HT1080 (cell line): Measurements from ENCODE around the gene C17orf113. TPM values are rescaled to one million over a fixed set of nuclear protein-coding genes. Genes with fewer than 3 reads are reported as not detected.

Source experiments
- DNase-seq: peaks from one replicate; pipeline ENCODE4 v3.0.0-alpha.2; 2015; ENCODE audit warnings: low read depth
- polyA plus RNA-seq, 2 experiments: library from polyadenylated mRNA; depleted of rRNA; stranded (reverse); fragments of >200 nt; gene quantifications; 2 replicates each; pipeline ENCODE4 v1.2.3, GENCODE V29; 2015
- total RNA-seq: library from RNA; depleted of rRNA; stranded (reverse); fragments of >200 nt; shearing (Covaris generic); gene quantifications from 2 replicates; pipeline ENCODE4 v1.2.3, GENCODE V29; 2014; rRNA removed

The C17orf113 gene
- total RNA-seq: 0.23 TPM in 2 replicates
- polyA plus RNA-seq (2015; cell fraction: cytosol; rRNA removed): 1.1 and 1.3 TPM in 2 replicates
- 1.2 and 1.4 TPM in 2 replicates for polyA plus RNA-seq (2015; cell fraction: nucleus; rRNA removed)

DNA sequence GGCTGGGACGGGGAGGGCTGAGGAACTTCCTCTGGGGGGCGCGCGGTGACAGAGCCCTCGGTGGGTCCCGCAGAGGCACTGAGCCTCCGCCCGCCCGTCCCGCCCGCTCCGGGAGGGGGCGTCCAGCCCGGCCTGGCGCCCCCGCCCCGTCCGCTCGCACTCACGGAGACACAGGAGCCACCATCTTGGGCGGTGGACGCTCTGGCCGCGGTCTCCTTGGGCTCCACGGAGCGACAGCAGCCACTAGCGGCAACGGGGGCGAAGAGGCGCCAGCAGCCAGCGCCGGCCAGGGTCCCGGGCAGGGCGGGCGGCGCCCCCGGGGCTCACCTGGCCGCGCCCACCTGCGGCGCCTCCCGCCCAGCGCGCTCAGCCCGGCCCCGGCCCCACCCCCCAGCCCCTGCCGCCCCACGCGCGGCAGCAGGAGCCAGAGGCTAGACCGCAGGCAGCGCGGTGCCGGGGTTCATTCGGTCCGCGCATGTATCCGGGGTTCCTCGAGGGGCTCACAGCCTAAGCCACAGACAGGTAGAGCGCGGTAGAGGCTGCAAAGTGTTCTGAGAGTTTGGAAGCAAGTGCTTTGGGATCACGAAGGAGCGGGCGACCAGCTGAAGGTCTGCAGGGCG, at the start of gene C17orf113:
C17orf113 (minus strand) TSS at position 209 of the 620 bp plus-strand sequence. CDS start 7,225 bp downstream, outside the sequence.
- DNase-seq: no peak

- no peak for DNase-seq
Measured at GRCh38 chr17:42098730-42099399, 48.5 kb upstream of the C17orf113 start.

GRCh38 chr17:42097691-42098631, 47.6 kb upstream of the C17orf113 start, which contains the start of gene ZNF385C:
ZNF385C (minus strand) TSS chr17:42098473; CDS start chr17:42063056, 35,417 bp downstream.
- DNase-seq: no peak

DNA sequence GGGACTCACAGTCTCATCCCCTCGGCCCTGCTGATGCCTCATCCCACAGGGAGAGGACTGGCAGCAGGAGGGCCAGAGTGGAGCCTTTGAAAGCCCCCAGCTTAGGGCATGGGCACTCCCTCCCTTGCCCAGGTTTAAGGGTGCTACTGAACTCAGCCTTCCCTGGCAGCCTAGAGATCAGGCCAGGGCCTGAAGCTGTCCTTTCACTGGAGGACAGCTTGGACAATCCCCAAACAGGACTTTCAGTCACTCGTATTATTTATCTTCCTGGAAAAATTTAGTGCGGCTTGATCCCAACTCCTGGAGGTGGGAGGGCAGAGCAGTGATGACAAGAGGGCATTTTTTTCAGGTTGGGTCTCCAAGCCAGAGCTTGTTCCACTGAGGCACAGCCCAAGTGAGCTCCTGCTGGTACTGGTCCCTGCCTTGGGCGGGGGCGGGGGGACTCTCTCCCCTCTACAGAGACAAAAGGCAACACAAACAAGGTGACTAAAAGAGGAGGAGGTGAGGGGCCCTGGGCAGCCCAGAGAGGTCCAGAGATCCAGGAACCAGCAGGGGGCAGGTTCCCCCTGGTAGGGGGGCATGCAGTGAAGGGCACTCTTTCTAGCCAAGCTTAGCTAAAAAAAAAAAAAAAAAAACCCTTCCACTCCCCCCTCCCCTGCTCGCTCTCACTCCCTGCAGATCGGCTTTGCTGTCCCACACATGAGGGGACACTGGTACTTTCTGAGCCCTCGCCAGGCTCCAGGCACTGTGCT, 46.1 kb upstream of the C17orf113 start:
- no peak for DNase-seq

GRCh38 chr17:42094375-42095069, 44.1 kb upstream of the C17orf113 start:
- no peak for DNase-seq

- DNase-seq: no peak
Measured at GRCh38 chr17:42092939-42093338, 42.5 kb upstream of the C17orf113 start.

GRCh38 chr17:42090964-42091790, 40.8 kb upstream of the C17orf113 start:
- DNase-seq: no peak

- no peak for DNase-seq
Measured at GRCh38 chr17:42088736-42089135, 38.3 kb upstream of the C17orf113 start.

DNA sequence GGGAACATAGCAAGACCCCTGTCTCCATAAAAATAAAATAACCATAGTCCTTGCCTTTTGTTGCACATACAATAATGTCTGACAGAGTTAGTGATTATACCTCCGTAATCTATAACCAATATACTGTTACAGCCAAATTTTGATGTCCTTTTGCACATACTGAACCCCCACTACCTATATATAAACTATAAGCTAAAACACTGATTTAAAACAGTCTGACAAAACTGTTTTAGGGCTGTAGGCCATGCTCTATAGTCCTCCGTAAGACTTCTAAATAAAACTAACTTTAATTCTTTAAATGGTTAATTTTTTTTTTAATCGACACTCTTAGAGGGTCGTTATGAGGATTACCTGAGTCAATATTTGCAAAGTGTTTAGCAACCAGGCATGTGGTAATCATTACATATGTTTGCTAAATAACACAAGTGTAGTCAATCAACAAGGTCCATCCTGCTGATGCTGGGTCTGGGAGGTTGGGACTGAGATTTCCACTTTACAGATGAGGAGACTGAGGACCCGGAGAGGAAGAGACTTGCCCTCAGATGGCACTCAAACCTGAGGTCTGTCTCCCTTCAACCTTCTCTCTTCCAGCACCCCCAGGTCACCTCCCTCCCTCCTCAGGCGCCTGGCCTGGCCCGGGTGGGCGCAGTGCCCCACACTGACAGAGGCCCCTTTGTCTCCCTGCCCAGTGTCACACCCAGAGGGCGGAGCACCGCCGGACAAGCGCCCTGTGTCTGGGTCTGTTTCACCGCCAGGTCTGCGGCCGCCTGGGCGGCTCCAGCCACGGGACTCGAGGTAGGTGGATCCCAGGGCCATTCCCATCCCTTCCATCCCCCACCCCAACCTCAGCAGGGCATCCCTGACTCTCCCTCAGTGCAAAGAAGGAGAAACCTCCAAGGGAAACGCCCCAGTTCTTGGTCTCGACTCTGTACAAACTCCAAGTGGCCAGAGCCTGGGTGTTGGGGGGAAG, 37.6 kb upstream of the C17orf113 start:
- no peak for DNase-seq

DNA sequence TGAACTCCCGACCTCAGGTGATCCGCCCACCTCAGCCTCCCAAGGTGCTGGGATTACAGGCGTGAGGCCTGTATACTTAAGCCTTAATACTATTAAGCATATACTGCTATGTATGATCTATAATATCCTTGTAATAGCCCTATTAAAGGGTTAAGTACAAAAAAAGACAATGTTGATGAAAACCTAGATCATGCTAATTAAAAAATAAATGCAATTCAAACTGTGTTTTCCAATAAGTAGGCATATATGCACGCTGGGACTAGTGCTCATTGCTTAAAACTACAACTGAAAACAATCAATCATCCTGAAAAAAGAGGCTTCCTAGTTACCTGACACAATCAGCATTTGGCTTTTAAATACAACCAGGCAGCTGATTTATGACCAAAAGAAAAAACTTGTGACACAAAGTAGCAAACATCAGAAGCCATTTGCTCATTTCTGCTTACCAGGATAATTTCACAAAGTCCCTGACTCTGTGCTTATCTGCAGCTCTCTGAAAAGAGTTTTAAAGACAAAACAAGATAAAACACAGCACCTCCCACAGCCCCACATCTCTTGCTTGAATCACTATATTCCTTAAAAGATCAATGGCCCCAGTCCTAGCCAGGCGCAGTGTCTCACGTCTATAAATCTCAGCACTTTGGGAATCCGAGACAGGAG, 36.8 kb upstream of the C17orf113 start:
- no peak for DNase-seq

GRCh38 chr17:42081516-42082129, 31.2 kb upstream of the C17orf113 start:
- DNase-seq: no peak

DNA sequence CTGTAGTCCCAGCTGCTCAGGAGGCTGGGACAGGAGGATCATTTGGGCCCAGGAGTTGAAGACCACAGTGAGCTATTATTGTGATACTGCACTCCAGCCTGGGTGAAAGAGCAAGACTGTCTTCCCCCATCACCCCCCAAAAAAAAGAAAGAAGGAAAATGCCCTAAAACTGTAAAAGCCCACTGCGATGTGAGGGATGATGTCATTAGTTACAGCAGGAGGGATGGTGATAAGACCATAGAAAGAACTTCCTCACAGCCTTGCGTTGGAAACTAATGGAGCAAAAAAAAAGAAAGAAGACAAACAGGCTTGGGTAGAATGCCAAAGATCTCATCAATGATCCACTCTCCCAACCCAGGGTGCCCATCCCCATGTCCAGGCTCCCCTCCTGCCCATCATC, 29.1 kb upstream of the C17orf113 start:
- DNase-seq: no peak

- DNase-seq: no peak
Measured at GRCh38 chr17:42078396-42079043, 28.1 kb upstream of the C17orf113 start.

DNA sequence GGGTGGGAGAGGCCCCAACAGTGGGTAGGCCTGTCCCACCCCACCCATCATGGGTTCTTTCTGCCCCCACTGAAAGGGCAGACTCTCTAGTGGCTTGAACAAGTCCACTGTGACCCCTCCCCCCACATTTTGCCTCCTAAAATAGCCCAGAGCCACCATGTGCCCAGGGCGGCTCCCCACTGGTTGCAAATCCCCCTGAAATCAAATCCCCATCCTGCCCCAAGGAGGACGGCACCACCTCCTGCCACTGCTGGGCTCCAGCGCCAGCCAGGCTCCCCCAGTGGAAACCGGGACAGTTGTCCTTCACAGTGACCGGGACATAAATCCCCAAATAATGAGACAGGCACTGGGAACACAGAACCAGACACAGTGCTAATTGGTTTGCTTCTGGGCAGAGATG, 27.4 kb upstream of the C17orf113 start:
- DNase-seq: no peak

DNA sequence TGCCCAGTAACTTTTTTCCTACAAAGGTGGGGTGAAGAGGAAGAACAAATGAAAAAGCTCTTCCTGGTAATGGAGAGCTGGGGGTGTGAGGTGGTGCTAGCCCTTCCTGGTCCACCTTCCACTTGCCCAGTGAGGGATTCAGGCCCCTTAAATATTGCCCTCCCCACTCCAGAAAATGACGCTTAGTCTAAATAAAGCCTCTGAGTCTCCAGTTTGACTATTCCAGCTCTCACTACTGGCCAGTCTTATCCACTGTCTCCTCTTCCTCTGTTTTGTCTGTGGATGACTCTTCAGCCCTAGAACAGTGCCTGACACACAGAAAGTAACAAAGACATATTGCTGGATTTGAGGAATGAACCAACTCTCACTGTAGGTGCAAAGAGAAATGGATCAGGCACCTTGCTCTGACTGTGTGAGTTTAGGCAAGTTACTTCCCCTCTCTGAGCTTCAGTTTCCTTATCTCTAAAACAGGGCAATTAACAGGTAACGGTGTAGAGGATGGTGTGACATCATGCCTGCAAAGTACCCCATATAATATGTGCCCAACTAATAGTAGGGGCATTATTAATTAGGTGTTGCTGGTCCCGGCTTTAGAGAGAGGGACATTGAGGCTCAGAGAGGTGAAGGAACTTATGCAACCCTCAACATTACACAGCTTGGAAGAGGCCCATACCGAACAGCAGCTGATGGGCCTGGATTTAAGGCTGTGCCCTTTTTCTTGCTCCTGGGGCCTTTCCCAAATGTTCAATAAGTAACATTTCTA, 26.6 kb upstream of the C17orf113 start:
- no peak for DNase-seq

GRCh38 chr17:42075789-42076188, 25.4 kb upstream of the C17orf113 start:
- DNase-seq: no peak
